GM21528 (cell line): Measurements from ENCODE around the gene PDE1A.

Experiments
- ATAC-seq: cut with Tn5 transposase; IDR thresholded peaks from one replicate; pipeline ENCODE4 v1.9.1; 2021; ENCODE audit warnings: mild to moderate bottlenecking, moderate library complexity; ENCODE audit not compliant: unreplicated experiment, low FRiP score

Gene PDE1A

GRCh38 chr2:182224669-182225068 lies 202.2 kb downstream of the PDE1A start:
- no peak for ATAC-seq

- ATAC-seq = no peak
Observed at GRCh38 chr2:182220998-182221397, 205.8 kb downstream of the PDE1A start.

DNA sequence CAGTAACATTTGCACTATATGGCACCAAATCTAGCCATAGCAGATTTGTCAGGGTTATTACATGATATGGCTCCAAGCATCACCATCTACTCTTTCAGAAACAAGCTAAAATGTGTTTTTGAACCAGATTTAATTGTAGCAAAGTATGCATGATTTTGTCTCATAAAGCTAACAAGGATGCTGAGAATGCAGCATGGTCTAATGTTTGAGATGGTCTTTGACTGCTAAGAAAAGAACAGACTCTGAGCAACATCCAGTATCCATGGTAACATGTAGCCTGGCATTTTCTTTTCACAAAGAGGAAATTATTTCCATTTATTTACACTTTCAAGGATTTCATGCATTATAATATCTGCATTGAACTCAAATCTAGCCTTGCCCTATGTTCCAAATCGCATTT lies 206.5 kb downstream of the PDE1A start:
- ATAC-seq = no peak

- ATAC-seq = no peak
Observed at GRCh38 chr2:182210669-182211068, 216.2 kb downstream of the PDE1A start.

DNA sequence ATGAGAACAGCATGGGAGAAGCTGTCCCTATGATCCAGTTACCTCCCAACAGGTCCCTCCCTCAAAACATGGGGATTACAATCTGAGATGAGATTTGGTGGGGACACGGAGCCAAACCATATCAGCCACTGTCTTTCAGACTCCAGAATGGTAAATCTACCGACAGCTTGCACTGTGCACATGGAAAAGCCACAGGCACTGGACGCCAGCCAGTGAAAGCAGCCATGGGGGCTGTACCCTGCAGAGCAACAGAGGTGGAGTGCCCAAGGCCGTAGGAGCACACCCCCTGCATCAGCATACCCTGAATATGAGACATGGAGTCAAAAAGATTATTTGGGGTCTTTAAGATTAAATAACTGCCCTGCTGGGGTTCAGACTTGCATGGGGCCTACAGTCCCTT lies 218.4 kb downstream of the PDE1A start:
- ATAC-seq = no peak

DNA sequence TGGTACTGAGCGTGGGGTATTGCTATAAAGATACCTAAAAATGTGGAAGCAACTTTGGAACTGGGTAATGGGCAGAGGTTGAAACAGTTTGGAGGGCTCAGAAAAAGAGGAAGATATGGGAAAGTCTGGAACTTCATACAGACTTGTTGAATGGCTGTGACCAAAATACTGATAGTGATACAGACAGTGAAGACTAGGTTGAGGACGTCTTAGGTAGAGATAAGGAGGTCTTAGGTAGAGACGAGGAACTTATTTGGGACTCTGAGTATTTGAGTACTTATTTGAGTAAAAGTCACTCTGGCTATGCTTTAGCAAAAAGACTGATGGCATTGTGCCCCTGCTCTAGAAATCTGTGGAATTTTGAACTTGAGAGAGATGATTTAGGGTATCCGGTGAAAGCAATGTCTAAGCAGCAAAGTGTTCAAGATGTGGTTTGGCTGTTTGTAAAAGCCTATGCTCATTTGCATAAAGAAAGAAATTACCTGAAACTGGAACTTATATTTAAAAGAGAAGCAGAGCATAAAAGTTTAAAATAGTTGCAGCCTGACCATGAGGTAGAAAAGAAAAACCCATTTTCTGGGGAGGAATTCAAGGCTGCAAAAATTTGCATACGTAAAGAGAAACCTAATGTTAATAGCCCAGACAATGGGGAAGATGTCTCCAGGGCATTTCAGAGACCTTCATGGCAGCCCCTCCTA lies 219.6 kb downstream of the PDE1A start:
- peak; percentile 87 for ATAC-seq

- no peak for ATAC-seq
Observed at GRCh38 chr2:182197529-182197928, 229.3 kb downstream of the PDE1A start.

DNA sequence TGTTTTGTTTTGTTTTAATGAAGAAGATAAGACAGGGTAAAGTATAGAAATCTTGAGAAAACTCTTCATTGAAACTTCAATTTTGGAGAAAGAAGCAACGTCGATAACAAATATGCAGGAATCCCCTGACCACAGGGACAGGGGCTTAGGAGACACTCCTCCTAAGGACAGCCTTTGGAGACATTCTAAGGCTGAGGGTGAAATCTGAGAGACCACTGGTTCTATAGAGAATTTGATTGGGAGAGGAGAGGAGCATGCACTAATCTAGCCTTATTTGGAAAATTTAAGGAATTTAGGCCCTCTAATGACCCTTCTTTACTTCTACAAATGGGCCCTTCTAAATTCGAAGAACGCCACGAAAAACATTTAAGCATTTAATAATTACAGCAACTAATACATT lies 233.5 kb downstream of the PDE1A start:
- ATAC-seq = no peak

GRCh38 chr2:182191061-182191460 lies 235.8 kb downstream of the PDE1A start:
- no peak for ATAC-seq

- ATAC-seq = no peak
Observed at GRCh38 chr2:182187130-182187529, 239.7 kb downstream of the PDE1A start.

- peak; percentile 77 for ATAC-seq
Observed at GRCh38 chr2:182186132-182186735, 240.6 kb downstream of the PDE1A start.

- ATAC-seq = no peak
Observed at GRCh38 chr2:182182436-182182835, 244.4 kb downstream of the PDE1A start.

- ATAC-seq = no peak
Observed at GRCh38 chr2:182181381-182181780, 245.5 kb downstream of the PDE1A start.

DNA sequence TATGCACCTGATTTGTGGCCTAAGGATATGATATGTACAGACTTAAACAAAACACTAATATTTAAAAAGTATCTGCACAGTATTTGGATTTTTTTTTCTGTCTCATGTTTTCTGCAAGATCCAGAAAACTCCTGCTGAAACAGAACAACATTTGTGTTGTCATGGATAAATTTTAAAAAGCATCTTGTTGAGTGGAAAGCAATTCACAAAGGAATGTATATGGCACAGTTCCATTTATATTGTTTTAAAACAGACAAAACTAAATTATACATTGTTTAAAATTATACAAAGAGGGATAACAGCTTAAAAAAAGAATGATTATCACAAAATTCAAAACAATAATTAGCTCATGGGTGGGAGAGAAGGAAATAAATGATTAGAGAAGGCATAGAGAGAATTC lies 247.7 kb downstream of the PDE1A start:
- no peak for ATAC-seq

GRCh38 chr2:182173944-182174622 lies 252.8 kb downstream of the PDE1A start:
- no peak for ATAC-seq

- no peak for ATAC-seq
Observed at GRCh38 chr2:182170341-182170740, 256.5 kb downstream of the PDE1A start.

GRCh38 chr2:182167882-182168281 lies 259.0 kb downstream of the PDE1A start:
- no peak for ATAC-seq

- ATAC-seq = no peak
Observed at GRCh38 chr2:182166841-182167240, 260.0 kb downstream of the PDE1A start.

DNA sequence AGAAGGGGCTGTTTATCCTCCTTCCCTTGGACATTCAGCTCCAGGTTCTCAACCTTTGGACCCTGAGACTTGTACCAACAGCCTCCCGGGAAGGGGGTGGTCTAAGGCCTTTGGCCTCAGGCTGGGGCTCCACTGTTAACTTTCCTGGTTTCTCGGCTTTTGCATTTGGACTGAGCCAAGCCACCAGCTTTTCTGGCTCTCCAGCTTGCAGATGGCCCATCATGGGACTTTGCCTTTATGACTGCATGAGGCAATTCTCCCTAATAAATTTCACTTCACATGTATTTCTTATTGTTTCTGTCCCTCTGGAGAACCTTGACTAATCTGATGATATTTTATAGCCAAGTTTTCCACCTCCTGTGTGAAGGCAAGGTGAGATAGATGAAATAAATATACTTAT lies 260.4 kb downstream of the PDE1A start:
- no peak for ATAC-seq

DNA sequence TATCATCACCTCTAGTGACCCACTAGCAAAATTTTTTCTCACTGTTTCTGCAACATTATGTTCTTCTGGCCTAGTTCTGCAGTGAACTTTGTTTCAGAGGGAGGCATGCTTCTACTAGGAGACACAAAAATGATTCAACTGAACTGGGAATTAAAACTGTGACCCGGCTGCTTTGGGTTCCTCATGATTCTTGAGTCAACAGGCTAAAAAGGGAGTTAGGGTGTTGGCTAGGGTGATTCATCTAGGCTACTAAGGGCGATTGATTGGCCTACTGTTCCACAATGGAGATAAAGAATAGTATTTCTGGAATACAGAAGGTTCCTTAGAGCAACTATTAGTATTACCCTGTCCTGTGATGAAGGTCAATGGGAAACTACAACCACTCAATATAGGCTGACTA lies 261.6 kb downstream of the PDE1A start:
- ATAC-seq = no peak

GRCh38 chr2:182164686-182165085 lies 262.1 kb downstream of the PDE1A start:
- no peak for ATAC-seq

GRCh38 chr2:182163878-182164277 lies 263.0 kb downstream of the PDE1A start:
- ATAC-seq = no peak
